ENCODE data around the gene MBTPS1.

Gene MBTPS1

DNA sequence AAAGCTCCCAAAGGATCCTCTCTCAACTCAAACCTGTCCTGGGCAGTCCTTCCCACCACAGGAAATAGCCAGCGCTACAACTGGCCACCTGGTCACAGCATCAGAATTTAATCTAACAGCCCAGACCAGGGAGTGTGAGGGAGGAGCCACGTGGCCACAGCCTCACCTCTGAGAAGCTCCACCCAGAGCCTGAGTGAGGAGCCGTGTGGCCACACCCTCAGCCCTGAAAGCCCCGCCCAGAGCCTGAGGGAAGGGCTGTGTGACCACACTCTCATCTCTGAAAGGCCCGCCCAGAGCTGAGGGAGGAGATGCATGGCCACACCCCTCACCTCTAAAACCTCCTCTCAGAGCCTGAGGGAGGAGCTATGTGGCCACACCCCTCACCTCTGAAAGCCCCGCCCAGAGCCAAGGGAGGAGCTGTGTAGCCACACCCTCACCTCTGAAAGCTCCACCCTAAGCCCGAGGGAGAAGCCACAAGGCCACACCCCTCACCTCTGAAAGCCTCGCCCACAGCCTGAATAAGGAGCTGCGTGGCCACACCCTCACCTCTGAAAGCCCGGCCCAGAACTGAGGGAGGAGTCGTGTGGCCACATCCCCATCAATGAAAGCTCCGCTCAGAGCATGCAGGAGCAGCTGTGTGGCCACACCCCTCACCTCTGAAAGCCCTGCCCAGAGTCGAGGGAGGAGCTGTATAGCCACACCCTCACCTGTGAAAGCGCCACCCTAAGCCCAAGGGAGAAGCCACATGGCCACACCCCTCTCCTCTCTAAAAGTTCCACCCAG, 102.8 kb downstream of the MBTPS1 start:
- Histone ChIP-seq H3K36me3 (ENCODE audit: control insufficient read depth, insufficient read depth, low read length, severe bottlenecking) (no peaks in the 10 kb centered on the region), H3K4me1 (ENCODE audit: control insufficient read depth, insufficient read depth, low read length) (no peaks in the 10 kb centered on the region), H3K4me3 (ENCODE audit: low read length) (no peak overlapping the region), H3K27me3 (replicated peaks; ENCODE audit: control insufficient read depth, insufficient read depth, low read length) (peaks cover 19% of the 10 kb centered on the region), H3K9me3 (ENCODE audit: control insufficient read depth, low read length) (peaks cover 8% of the 10 kb centered on the region), H3K9ac (ENCODE audit: low read length) (no peak overlapping the region)
- DNase-seq (ENCODE audit: low read depth): peak; percentile 29

DNA sequence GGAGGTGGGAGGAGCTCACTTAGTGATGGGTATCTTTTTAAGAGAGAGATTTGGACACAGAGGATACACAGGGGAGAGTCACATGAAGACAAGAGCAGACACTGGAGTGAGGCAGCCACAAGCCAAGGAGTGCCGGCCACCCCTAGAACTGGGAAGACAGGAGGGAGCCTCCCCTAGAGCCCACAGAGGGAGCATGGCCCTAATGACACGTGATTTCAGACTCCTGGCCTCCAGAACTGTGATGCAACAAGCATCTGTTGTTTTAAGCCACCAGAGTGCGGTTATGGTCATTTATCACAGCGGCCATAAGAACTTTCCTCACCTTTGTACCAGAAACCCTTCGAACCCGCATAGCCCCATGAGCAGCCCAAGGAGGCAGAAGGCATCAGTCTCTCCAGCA, 107.5 kb downstream of the MBTPS1 start:
- Histone ChIP-seq H3K27me3 (replicated peaks; ENCODE audit: control insufficient read depth, insufficient read depth, low read length) (peaks cover 24% of the 10 kb centered on the region), H3K4me1 (ENCODE audit: control insufficient read depth, insufficient read depth, low read length) (no peaks in the 10 kb centered on the region), H3K9me3 (ENCODE audit: control insufficient read depth, low read length) (no peaks in the 10 kb centered on the region), H3K4me3 (ENCODE audit: low read length) (no peak overlapping the region), H3K36me3 (ENCODE audit: control insufficient read depth, insufficient read depth, low read length, severe bottlenecking) (no peaks in the 10 kb centered on the region), H3K9ac (ENCODE audit: low read length) (no peak overlapping the region)
- no peak for DNase-seq (ENCODE audit: low read depth)

DNA sequence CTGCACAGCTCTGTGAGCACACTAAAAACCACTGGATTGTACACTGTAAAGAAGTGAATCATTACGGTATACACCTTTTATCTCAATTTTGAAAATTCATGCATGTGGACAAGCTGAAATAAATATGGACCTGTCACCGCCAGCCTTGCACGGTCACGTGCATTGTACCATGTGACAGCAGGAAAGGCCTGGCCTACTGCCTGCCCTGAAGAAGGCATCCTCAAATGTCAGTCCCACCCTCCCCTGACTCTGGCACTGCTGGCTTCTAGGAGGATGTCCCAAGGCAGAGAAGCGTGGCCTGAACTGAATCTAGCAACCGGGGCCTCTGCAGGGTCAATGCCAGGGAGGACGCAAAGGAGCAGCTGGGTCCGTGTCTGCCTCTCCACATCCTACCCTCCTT, 108.8 kb downstream of the MBTPS1 start:
- no peaks in the 10 kb centered on the region for H3K9me3 ChIP-seq (ENCODE audit: control insufficient read depth, low read length)
- no peak for DNase-seq (ENCODE audit: low read depth)
- peaks cover 32% of the 10 kb centered on the region for H3K27me3 ChIP-seq (replicated peaks; ENCODE audit: control insufficient read depth, insufficient read depth, low read length)
- no peak overlapping the region for H3K9ac ChIP-seq (ENCODE audit: low read length)
- H3K36me3 ChIP-seq (ENCODE audit: control insufficient read depth, insufficient read depth, low read length, severe bottlenecking): no peaks in the 10 kb centered on the region
- H3K4me1 ChIP-seq (ENCODE audit: control insufficient read depth, insufficient read depth, low read length): no peaks in the 10 kb centered on the region
- H3K4me3 ChIP-seq (ENCODE audit: low read length): no peak overlapping the region

DNA sequence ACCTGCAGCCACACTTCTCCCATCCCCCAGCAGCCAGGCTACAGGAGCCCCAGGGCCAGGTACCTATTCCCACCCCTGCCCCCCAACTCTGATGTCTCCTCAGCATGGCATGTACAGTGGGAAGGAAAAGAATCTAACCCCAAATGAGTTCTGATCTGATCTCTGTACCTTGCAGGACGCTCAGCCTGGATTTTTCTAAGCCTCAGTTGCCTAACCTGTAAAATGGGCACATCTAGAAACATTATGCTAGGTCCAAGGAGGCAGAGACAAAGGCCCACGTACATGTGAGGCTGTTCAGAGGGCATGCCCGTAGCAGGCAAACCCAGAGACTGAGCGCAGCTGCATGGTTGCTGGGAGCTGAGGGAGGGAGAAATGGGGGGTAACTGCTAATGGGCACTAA, 109.2 kb downstream of the MBTPS1 start:
- no peak for DNase-seq (ENCODE audit: low read depth)
- Histone ChIP-seq H3K36me3 (ENCODE audit: control insufficient read depth, insufficient read depth, low read length, severe bottlenecking) (no peaks in the 10 kb centered on the region), H3K4me3 (ENCODE audit: low read length) (no peak overlapping the region), H3K9me3 (ENCODE audit: control insufficient read depth, low read length) (no peaks in the 10 kb centered on the region), H3K9ac (ENCODE audit: low read length) (no peak overlapping the region), H3K27me3 (replicated peaks; ENCODE audit: control insufficient read depth, insufficient read depth, low read length) (peaks cover 34% of the 10 kb centered on the region), H3K4me1 (ENCODE audit: control insufficient read depth, insufficient read depth, low read length) (no peaks in the 10 kb centered on the region)

DNA sequence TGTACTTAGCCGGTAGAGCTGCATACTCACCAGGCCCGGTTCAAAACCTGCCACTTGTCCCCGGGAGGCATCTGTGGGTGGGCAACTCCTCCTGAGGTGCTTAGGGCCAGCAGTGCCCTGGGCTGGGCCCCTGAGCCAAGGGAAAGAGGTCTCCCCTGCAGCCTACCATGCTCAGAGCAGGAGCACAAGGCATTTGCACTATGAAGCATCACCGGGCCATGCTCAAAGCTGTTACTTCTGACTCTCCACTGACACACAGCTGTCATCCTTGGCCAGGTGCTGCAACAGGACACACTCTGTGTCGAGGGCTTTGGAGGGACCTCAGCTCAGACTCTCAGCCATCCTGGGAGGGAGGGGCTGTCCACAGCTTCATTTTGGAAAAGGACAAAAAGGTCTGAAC, 111.4 kb downstream of the MBTPS1 start:
- H3K9me3 ChIP-seq (ENCODE audit: control insufficient read depth, low read length): no peaks in the 10 kb centered on the region
- no peak for DNase-seq (ENCODE audit: low read depth)
- peaks cover 43% of the 10 kb centered on the region for H3K27me3 ChIP-seq (replicated peaks; ENCODE audit: control insufficient read depth, insufficient read depth, low read length)
- H3K4me3 ChIP-seq (ENCODE audit: low read length): no peak overlapping the region
- no peaks in the 10 kb centered on the region for H3K36me3 ChIP-seq (ENCODE audit: control insufficient read depth, insufficient read depth, low read length, severe bottlenecking)
- H3K9ac ChIP-seq (ENCODE audit: low read length): no peak overlapping the region
- H3K4me1 ChIP-seq (ENCODE audit: control insufficient read depth, insufficient read depth, low read length): no peaks in the 10 kb centered on the region

DNA sequence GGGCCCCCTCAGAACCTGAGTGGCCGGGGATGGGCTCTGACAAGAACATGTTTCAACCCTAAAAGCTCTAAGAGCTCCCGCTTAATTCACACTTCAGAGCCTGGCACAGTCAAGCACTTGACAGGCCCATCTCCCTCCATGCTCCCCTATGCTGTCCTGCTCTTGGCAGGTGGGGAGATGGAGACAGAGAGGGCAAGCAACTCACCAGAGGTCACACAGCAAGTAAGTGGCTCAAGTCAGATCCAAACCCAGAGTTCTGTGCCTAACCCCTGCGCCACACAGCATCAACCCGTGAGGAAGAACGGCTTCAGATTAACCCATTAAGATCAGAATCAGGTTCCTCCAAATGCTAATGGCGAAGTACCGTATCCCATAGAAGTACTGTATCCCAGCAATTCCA, 112.3 kb downstream of the MBTPS1 start:
- Histone ChIP-seq H3K4me1 (ENCODE audit: control insufficient read depth, insufficient read depth, low read length) (no peaks in the 10 kb centered on the region), H3K27me3 (replicated peaks; ENCODE audit: control insufficient read depth, insufficient read depth, low read length) (peaks cover 43% of the 10 kb centered on the region)

More for the DNA sequence above, 112.3 kb downstream of the MBTPS1 start:
- no peak overlapping the region for H3K4me3 ChIP-seq (ENCODE audit: low read length)
- no peaks in the 10 kb centered on the region for H3K36me3 ChIP-seq (ENCODE audit: control insufficient read depth, insufficient read depth, low read length, severe bottlenecking)
- DNase-seq (ENCODE audit: low read depth): no peak
- H3K9ac ChIP-seq (ENCODE audit: low read length): no peak overlapping the region
- H3K9me3 ChIP-seq (ENCODE audit: control insufficient read depth, low read length): no peaks in the 10 kb centered on the region
